Measurements from ENCODE around the gene KLHL25.

KLHL25 gene

GRCh38 chr15:85828126-85828525 lies 33.4 kb upstream of the KLHL25 start:
- POLR2A ChIA-PET: no interaction called here
- CTCF ChIA-PET: interaction anchor here (0.7 kb wide), 1 partner anchor 99 kb away, joined by 5 read pairs; no protein-coding TSS in a partner anchor
- no peak for DNase-seq (ENCODE audit: extremely low spot score)
- TF ChIP-seq SP1 (IDR thresholded peaks at IDR 0.05) (no peak), PKNOX1 (IDR thresholded peaks at IDR 0.05) (peak; percentile 81), BHLHE40 (IDR thresholded peaks at IDR 0.05; ENCODE audit: borderline replicate concordance) (no peak)

- CTCF ChIA-PET: interaction anchor here (1.2 kb wide), 2 partner anchors 14 to 210 kb away, joined by 3 to 9 read pairs; no protein-coding TSS in a partner anchor
- POLR2A ChIA-PET: no interaction called here
- no peak for DNase-seq (ENCODE audit: extremely low spot score)
- no peak for TF ChIP-seq NFRKB (IDR thresholded peaks at IDR 0.05)
- TF ChIP-seq TARDBP (IDR thresholded peaks at IDR 0.05): no peak
- no peak for TF ChIP-seq HDGF (IDR thresholded peaks at IDR 0.05; ENCODE audit: borderline replicate concordance)
- TF ChIP-seq L3MBTL2 (conservative IDR thresholded peaks at IDR 0.05): no peak
- TF ChIP-seq ARNT (IDR thresholded peaks at IDR 0.05): no peak
- TF ChIP-seq ELF4 (IDR thresholded peaks at IDR 0.05): no peak
- no peak for TF ChIP-seq CTBP1 (IDR thresholded peaks at IDR 0.05; ENCODE audit: borderline replicate concordance)
- TF ChIP-seq FOXM1 (IDR thresholded peaks at IDR 0.05; ENCODE audit: borderline replicate concordance): no peak
- TF ChIP-seq BHLHE40 (IDR thresholded peaks at IDR 0.05; ENCODE audit: borderline replicate concordance): no peak
- no peak for TF ChIP-seq SP1 (IDR thresholded peaks at IDR 0.05)
- TF ChIP-seq ZNF384 (IDR thresholded peaks at IDR 0.05): no peak
- no peak for TF ChIP-seq SUZ12 (IDR thresholded peaks at IDR 0.05)
Observed at GRCh38 chr15:85826756-85827515, 32.2 kb upstream of the KLHL25 start.

- no peak for TF ChIP-seq FOXM1 (IDR thresholded peaks at IDR 0.05; ENCODE audit: borderline replicate concordance)
- TF ChIP-seq NFRKB (IDR thresholded peaks at IDR 0.05): no peak
- TF ChIP-seq ZNF384 (IDR thresholded peaks at IDR 0.05): no peak
- TF ChIP-seq FOXK2 (IDR thresholded peaks at IDR 0.05): no peak
- no peak for TF ChIP-seq PKNOX1 (IDR thresholded peaks at IDR 0.05)
- TF ChIP-seq ELF4 (IDR thresholded peaks at IDR 0.05): no peak
- no peak for TF ChIP-seq SUZ12 (IDR thresholded peaks at IDR 0.05)
- no peak for TF ChIP-seq BHLHE40 (IDR thresholded peaks at IDR 0.05; ENCODE audit: borderline replicate concordance)
- no peak for TF ChIP-seq HDGF (IDR thresholded peaks at IDR 0.05; ENCODE audit: borderline replicate concordance)
- no peak for TF ChIP-seq ARNT (IDR thresholded peaks at IDR 0.05)
- TF ChIP-seq LEF1 (IDR thresholded peaks at IDR 0.05; ENCODE audit: borderline replicate concordance): no peak
- TF ChIP-seq SP1 (IDR thresholded peaks at IDR 0.05): no peak
- no peak for TF ChIP-seq L3MBTL2 (conservative IDR thresholded peaks at IDR 0.05)
- no peak for TF ChIP-seq FOXA1 (IDR thresholded peaks at IDR 0.05)
- no peak for TF ChIP-seq CTBP1 (IDR thresholded peaks at IDR 0.05; ENCODE audit: borderline replicate concordance)
- no peak for TF ChIP-seq TARDBP (IDR thresholded peaks at IDR 0.05)
- DNase-seq (ENCODE audit: extremely low spot score): no peak
- CTCF ChIA-PET: interaction anchor here (0.6 to 1.6 kb wide), 4 partner anchors 15 to 209 kb away, joined by 3 to 4 read pairs (median 3); no protein-coding TSS in a partner anchor
- POLR2A ChIA-PET: no interaction called here
Observed at GRCh38 chr15:85825719-85826118, 31.0 kb upstream of the KLHL25 start.

GRCh38 chr15:85825118-85825517 lies 30.4 kb upstream of the KLHL25 start:
- no peak for TF ChIP-seq CTBP1 (IDR thresholded peaks at IDR 0.05; ENCODE audit: borderline replicate concordance)
- no peak for TF ChIP-seq SP1 (IDR thresholded peaks at IDR 0.05)
- TF ChIP-seq HDGF (IDR thresholded peaks at IDR 0.05; ENCODE audit: borderline replicate concordance): no peak
- no peak for TF ChIP-seq LEF1 (IDR thresholded peaks at IDR 0.05; ENCODE audit: borderline replicate concordance)
- no peak for TF ChIP-seq ARNT (IDR thresholded peaks at IDR 0.05)
- no peak for TF ChIP-seq FOXA1 (IDR thresholded peaks at IDR 0.05)
- TF ChIP-seq ELF4 (IDR thresholded peaks at IDR 0.05): no peak
- no peak for TF ChIP-seq FOXM1 (IDR thresholded peaks at IDR 0.05; ENCODE audit: borderline replicate concordance)
- TF ChIP-seq SUZ12 (IDR thresholded peaks at IDR 0.05): no peak
- no peak for TF ChIP-seq NFRKB (IDR thresholded peaks at IDR 0.05)
- TF ChIP-seq ZNF384 (IDR thresholded peaks at IDR 0.05): no peak
- ChIA-PET POLR2A (no interaction called here), CTCF (interaction anchor here (1.6 kb wide), 1 partner anchor 15 kb away, joined by 4 read pairs; no protein-coding TSS in a partner anchor)
- no peak for DNase-seq (ENCODE audit: extremely low spot score)

GRCh38 chr15:85821545-85821944 lies 26.8 kb upstream of the KLHL25 start:
- ChIA-PET CTCF (no interaction called here), POLR2A (no interaction called here)
- no peak for TF ChIP-seq BHLHE40 (IDR thresholded peaks at IDR 0.05; ENCODE audit: borderline replicate concordance)
- no peak for TF ChIP-seq TARDBP (IDR thresholded peaks at IDR 0.05)
- TF ChIP-seq SP1 (IDR thresholded peaks at IDR 0.05): no peak
- no peak for TF ChIP-seq ELF4 (IDR thresholded peaks at IDR 0.05)
- TF ChIP-seq CTBP1 (IDR thresholded peaks at IDR 0.05; ENCODE audit: borderline replicate concordance): no peak
- no peak for TF ChIP-seq ZNF384 (IDR thresholded peaks at IDR 0.05)
- no peak for TF ChIP-seq FOXA1 (IDR thresholded peaks at IDR 0.05)
- no peak for DNase-seq (ENCODE audit: extremely low spot score)

GRCh38 chr15:85819938-85820337 lies 25.2 kb upstream of the KLHL25 start:
- ChIA-PET POLR2A (no interaction called here), CTCF (no interaction called here)
- TF ChIP-seq LEF1 (IDR thresholded peaks at IDR 0.05; ENCODE audit: borderline replicate concordance) (no peak), TARDBP (IDR thresholded peaks at IDR 0.05) (no peak)
- no peak for DNase-seq (ENCODE audit: extremely low spot score)

GRCh38 chr15:85813234-85813633 lies 18.5 kb upstream of the KLHL25 start:
- ChIA-PET CTCF (no interaction called here), POLR2A (no interaction called here)
- TF ChIP-seq FOXA1 (IDR thresholded peaks at IDR 0.05) (no peak), LEF1 (IDR thresholded peaks at IDR 0.05; ENCODE audit: borderline replicate concordance) (no peak), FOXM1 (IDR thresholded peaks at IDR 0.05; ENCODE audit: borderline replicate concordance) (no peak), L3MBTL2 (conservative IDR thresholded peaks at IDR 0.05) (no peak), SP1 (IDR thresholded peaks at IDR 0.05) (no peak), PKNOX1 (IDR thresholded peaks at IDR 0.05) (no peak), SUZ12 (IDR thresholded peaks at IDR 0.05) (no peak), ARNT (IDR thresholded peaks at IDR 0.05) (no peak), CTBP1 (IDR thresholded peaks at IDR 0.05; ENCODE audit: borderline replicate concordance) (no peak), ELF4 (IDR thresholded peaks at IDR 0.05) (no peak), ZNF384 (IDR thresholded peaks at IDR 0.05) (no peak), HDGF (IDR thresholded peaks at IDR 0.05; ENCODE audit: borderline replicate concordance) (no peak), NFRKB (IDR thresholded peaks at IDR 0.05) (no peak), FOXK2 (IDR thresholded peaks at IDR 0.05) (no peak), BHLHE40 (IDR thresholded peaks at IDR 0.05; ENCODE audit: borderline replicate concordance) (no peak), TARDBP (IDR thresholded peaks at IDR 0.05) (no peak)
- DNase-seq (ENCODE audit: extremely low spot score): no peak

Data from HEK293T (cell line).